Spleen (tissue), 7 donors: ENCODE data around the gene SOD2.
"Not testable (repeated sequence)": the region's sequence is repeated elsewhere in the genome, so short reads cannot be mapped to it uniquely, and the experiment has no call there.

ENCODE experiments used
- POLR2A ChIP-seq, 3 donors: fragments of 450-650 bp; IDR thresholded peaks; one replicate each; pipeline ENCODE4 v1.5.1; 2017; ENCODE audit warnings: antibody characterized with exemption in 3 of 3, mild to moderate bottlenecking in 1 of 3
- POLR2AphosphoS5 ChIP-seq, 3 donors: sonication (generic); formaldehyde crosslinking; IDR thresholded peaks; one replicate each; pipeline ENCODE4 v1.5.1; 2017; ENCODE audit warnings: antibody characterized with exemption in 3 of 3
- TF ChIP-seq, protein P1 (sequence below), 11 experiments: fragments of 200-600 bp in 7 of 11; fragments of 450-650 bp in 4 of 11; sonication (generic) in 4 of 11; IDR thresholded peaks in 8 of 11; conservative IDR thresholded peaks in 3 of 11; 1 replicate in 7 of 11; 2 replicates in 4 of 11; pipeline versions ENCODE4 v1.4.0 to v1.8.0; 2016 to 2021; ENCODE audit warnings: antibody characterized with exemption in 11 of 11, inconsistent platforms in 4 of 11, mild to moderate bottlenecking in 1 of 11
- donor health status: DM: no; HTN: no; CAD: no; lungs with moderate emphysema.
- donor health status: DM: no; HTN: no; CAD: no.
- donor health status: DM: no; HTN: no; CAD: no.

DNA sequence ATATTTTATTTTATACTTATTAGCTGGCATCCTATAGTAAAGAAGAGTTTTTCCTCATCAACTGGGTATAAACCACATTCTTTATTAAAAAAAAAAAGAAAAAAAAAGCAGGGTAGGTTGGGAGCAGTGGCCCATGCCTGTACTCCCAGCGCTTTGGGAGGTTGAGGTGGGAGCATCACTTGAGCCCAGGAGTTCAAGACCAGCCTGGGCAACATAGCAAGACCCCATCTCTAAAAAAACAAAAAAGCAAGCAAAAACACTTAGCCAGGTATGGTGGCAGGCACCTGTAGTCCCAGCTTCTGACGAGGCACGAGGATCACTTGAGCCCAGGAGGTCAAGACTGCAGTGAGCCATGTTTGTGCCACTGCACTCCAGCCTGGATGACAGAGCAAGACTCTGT is 28.9 kb upstream of the SOD2 start:
- TF ChIP-seq, protein P1, sequence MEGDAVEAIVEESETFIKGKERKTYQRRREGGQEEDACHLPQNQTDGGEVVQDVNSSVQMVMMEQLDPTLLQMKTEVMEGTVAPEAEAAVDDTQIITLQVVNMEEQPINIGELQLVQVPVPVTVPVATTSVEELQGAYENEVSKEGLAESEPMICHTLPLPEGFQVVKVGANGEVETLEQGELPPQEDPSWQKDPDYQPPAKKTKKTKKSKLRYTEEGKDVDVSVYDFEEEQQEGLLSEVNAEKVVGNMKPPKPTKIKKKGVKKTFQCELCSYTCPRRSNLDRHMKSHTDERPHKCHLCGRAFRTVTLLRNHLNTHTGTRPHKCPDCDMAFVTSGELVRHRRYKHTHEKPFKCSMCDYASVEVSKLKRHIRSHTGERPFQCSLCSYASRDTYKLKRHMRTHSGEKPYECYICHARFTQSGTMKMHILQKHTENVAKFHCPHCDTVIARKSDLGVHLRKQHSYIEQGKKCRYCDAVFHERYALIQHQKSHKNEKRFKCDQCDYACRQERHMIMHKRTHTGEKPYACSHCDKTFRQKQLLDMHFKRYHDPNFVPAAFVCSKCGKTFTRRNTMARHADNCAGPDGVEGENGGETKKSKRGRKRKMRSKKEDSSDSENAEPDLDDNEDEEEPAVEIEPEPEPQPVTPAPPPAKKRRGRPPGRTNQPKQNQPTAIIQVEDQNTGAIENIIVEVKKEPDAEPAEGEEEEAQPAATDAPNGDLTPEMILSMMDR (IDR thresholded peaks at IDR 0.05 in 8 of 11, conservative IDR thresholded peaks at IDR 0.05 in 3 of 11), result not testable (repeated sequence)
- not testable (repeated sequence) for TF ChIP-seq POLR2A, POLR2AphosphoS5 (IDR thresholded peaks at IDR 0.05)
